ENCODE measurements around the gene ATG2A.
A peak's percentile ranks its signal among the peaks of the same experiment; 100 is the strongest.

ATG2A gene

DNA sequence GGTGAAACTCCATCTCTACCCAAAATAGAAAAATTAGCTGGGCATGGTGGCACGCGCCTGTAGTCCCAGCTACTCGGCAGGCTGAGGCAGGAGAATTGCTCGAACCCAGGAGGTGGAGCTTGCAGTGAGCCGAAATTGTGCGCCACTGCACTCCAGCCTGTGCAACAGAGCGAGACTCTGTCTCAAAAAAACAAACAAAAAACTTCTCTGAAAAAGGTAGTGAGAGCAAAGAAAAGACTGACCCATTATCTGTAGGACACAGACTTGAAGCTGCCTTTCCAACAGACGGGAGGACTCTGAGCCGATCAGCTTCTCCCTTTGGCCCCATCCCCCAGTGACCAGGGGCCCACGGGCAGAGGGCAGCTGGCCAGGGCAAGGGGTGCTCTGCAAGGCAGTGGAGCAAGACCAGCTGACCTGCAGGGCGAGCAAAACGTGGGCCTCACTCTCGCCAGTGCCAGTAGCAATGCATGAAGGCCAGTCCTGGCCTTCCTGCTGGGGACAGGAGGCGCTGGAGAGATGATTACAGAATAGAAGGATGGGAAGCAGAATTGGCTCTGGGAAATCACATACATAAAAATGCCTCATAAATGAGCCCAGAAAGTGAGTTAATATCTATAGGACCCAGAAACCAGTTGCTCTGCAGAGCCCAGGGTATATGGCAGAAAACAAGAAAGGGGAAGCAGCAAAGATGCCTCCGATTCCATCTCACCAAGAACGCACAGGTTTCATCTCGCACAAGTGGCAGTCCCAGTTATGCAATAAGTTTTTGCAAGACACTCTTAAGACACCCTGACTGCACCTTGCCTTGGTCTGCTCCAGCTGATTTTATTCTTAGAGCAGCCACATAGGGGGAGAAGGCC lies 41.4 kb downstream of the ATG2A start:
- DNase-seq (ENCODE audit: low read depth, low spot score) = no peak
- POLR2A ChIA-PET = interaction anchor here (0.6 to 4.3 kb wide), 6 partner anchors 7 to 849 kb away, joined by 3 to 61 read pairs (median 6); partner anchors contain the start of gene CDC42BPG
- TF ChIP-seq, protein P1, sequence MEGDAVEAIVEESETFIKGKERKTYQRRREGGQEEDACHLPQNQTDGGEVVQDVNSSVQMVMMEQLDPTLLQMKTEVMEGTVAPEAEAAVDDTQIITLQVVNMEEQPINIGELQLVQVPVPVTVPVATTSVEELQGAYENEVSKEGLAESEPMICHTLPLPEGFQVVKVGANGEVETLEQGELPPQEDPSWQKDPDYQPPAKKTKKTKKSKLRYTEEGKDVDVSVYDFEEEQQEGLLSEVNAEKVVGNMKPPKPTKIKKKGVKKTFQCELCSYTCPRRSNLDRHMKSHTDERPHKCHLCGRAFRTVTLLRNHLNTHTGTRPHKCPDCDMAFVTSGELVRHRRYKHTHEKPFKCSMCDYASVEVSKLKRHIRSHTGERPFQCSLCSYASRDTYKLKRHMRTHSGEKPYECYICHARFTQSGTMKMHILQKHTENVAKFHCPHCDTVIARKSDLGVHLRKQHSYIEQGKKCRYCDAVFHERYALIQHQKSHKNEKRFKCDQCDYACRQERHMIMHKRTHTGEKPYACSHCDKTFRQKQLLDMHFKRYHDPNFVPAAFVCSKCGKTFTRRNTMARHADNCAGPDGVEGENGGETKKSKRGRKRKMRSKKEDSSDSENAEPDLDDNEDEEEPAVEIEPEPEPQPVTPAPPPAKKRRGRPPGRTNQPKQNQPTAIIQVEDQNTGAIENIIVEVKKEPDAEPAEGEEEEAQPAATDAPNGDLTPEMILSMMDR (IDR thresholded peaks at IDR 0.05; ENCODE audit: insufficient read depth, low read length, missing control alignments) = no peak
- CTCF ChIA-PET = interaction anchor here (1.4 to 28.0 kb wide), 6 partner anchors 9 to 139 kb away, joined by 5 to 1375 read pairs (median 20); partner anchors contain the start of genes ARL2 and CDC42BPG
- H3K4me3 ChIP-seq (ENCODE audit: low read depth, low read length) = peak overlapping the region; percentile 99

DNA sequence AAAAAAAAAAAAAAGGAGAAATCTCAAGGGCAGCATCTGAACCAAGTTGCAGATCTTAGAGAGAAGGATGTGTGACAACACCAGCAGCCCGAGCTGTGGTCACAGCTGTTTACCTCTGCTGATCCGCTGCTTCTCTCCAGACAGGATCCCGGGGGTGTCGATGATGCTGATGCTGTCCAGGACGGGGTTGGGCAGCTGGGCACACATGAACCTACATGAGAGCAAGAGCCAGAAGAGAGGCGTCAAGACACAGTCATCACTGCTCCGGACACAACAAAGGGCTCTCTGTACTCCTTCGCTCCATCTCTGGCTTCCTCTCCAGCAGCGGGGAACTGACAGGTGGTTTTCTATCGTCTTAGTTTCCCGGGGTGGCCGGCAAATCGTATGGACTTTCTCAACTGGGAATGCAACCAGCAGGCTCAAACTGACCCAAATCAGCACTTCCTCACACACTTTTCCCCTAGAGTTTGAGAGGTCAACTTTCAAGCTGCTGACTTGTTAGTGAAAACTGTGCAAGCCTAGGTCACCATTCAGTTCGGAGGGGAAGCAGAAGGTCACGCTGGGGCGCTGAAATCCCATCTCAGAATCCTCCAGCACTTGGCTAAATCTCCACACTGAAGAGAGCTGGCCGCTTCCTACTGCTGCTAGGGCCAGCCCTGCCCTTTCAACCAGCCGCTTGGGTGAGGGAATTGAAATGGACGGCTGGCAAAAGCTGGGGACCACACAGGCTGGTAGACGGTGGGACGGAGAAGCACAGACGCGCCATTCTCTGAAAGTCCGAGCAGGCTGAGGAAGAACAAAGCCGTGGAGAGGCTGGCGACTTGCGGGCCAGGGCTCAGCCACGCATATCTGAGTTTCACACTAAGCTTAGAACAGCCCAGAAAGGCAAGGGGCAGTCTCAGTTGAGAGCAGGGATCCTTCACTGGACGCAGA lies 42.4 kb downstream of the ATG2A start:
- DNase-seq (ENCODE audit: low read depth, low spot score) = no peak
- ChIA-PET POLR2A (interaction anchor here (0.6 kb wide), 2 partner anchors 9 to 850 kb away, joined by 3 read pairs; no protein-coding TSS in a partner anchor), CTCF (interaction anchor here (1.6 to 28.0 kb wide), 5 partner anchors 10 to 140 kb away, joined by 7 to 1375 read pairs (median 32); partner anchors contain the start of genes ARL2 and CDC42BPG)
- TF ChIP-seq, protein P1 (IDR thresholded peaks at IDR 0.05; ENCODE audit: insufficient read depth, low read length, missing control alignments) = no peak
- H3K4me3 ChIP-seq (ENCODE audit: low read depth, low read length) = no peak overlapping the region

DNA sequence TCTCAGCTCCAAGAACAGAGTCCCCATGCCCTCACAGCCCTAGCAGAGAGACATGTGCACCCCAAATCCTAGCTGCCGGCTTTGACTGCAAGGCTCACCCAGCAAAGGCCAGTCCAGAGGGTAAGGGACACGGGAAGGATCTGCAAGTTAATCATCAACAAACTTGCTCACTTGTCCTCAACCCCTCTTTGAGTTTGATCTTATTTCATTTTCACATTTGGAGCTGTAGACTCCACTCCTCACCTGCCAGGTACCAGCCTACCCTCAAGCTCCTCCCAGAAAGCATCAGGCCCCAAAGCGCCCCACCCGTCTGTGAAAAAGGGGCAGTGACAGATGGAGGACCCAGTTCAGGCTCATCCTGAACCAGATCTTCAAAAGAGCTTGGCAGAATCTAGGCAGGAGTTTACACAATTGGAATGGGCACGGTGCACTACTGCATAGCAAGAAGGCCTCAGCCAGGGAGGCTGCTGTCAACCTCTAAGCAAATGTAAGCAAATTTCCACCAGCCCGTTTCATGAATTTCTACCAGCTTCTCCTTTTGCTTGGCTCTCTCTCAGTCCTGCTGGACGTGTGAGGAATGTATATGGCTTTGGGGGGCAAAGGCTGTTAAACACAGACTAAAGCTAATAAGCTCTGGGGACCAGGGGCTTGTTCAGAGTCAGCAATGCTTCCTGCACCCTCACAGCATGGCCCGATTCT lies 44.1 kb downstream of the ATG2A start:
- TF ChIP-seq, protein P1 (IDR thresholded peaks at IDR 0.05; ENCODE audit: insufficient read depth, low read length, missing control alignments) = no peak
- no peak for DNase-seq (ENCODE audit: low read depth, low spot score)
- CTCF ChIA-PET = interaction anchor here (0.9 to 28.0 kb wide), 5 partner anchors 8 to 156 kb away, joined by 3 to 1375 read pairs (median 6); partner anchors contain the start of gene CDC42BPG
- POLR2A ChIA-PET = interaction anchor here (1.0 kb wide), 1 partner anchor 16 kb away, joined by 3 read pairs; no protein-coding TSS in a partner anchor
- no peak overlapping the region for H3K4me3 ChIP-seq (ENCODE audit: low read depth, low read length)

DNA sequence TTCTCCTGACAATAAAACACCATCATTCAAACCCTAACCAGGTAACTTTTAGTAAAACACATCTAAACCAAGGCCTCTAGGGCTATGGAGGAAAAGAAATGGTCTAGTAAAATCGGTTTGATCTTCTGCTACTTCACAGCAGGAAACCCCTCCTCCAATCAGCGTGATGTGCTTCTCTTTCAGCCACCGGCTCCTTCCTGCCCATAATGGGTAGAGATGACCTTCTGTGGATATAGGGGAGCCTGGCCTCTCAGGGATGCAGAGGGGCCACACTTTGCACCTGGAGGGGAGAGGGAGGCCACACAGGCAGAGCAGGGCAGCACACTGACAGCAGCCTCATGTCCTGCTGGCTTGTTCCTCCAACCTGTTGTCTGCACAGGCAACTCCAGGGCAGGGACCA lies 45.5 kb downstream of the ATG2A start:
- POLR2A ChIA-PET = no interaction called here
- CTCF ChIA-PET = interaction anchor here (2.3 to 28.0 kb wide), 2 partner anchors 17 to 19 kb away, joined by 7 to 1375 read pairs; partner anchors contain the start of gene CDC42BPG
- H3K4me3 ChIP-seq (ENCODE audit: low read depth, low read length) = no peak overlapping the region
- TF ChIP-seq, protein P1 (IDR thresholded peaks at IDR 0.05; ENCODE audit: insufficient read depth, low read length, missing control alignments) = no peak
- DNase-seq (ENCODE audit: low read depth, low spot score) = no peak

DNA sequence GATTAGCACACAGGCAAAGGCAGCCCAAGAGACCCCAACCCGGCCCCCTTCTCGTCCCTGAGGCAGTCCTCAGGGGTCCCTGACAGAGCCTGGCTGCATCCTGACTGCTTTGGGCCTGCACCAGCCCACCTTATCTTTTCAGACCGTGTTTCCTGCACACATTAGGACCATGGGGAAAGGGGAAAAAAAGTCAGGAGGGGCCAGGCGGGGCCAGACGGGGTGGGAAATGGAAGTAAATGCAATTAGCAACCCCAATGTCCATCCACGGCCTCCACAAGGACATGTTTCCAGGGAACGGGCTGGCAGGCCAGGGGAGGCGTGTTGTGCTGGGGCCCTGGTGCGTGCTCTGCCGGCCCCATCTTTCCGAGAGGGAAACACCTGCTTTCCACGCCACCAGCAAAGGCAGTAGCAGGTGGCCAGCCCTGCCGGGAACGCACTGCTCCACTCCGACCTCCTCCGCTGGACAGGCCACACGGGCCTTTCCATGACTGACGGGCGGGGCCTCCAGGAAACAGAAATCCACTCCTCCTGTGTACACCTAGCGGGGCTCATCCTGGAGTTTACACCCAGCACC lies 46.0 kb downstream of the ATG2A start:
- ChIA-PET POLR2A (no interaction called here), CTCF (interaction anchor here (0.7 to 37.3 kb wide), 3 partner anchors 14 to 143 kb away, joined by 3 to 1375 read pairs (median 81); partner anchors contain the start of genes ARL2, CDC42BPG and EHD1)
- no peak for DNase-seq (ENCODE audit: low read depth, low spot score)
- TF ChIP-seq, protein P1 (IDR thresholded peaks at IDR 0.05; ENCODE audit: insufficient read depth, low read length, missing control alignments) = no peak
- peak overlapping the region; percentile 32 for H3K4me3 ChIP-seq (ENCODE audit: low read depth, low read length)

Measured in AG04449 (cell line).